ENCODE data around the gene FRMD3.

FRMD3 gene

GRCh38 chr9:83431101-83432060 is 106.8 kb downstream of the FRMD3 start:
- no peak for DNase-seq

GRCh38 chr9:83430681-83431080 is 107.5 kb downstream of the FRMD3 start:
- DNase-seq = no peak

DNA sequence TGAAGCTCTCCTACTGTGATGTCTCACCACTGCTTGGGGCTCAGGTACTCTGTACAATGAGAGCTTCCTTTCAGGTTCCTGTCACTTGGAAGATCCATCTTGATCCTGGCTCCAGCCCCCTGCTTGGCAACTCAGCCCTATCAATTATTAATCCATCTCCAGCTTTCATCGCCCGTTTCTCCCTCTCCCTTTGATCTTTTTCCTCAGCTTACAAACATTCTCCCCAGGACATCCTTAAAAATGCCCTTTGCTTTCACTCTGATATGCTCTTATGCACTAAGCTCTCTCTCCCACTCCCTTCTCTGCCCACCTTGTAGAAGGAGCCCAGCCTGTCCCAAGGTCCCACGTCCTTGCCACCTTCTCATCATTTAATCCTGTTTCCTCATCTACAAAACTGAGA is 109.0 kb downstream of the FRMD3 start:
- no peak for DNase-seq

- DNase-seq = no peak
Measured at GRCh38 chr9:83425240-83425639, 113.0 kb downstream of the FRMD3 start.

- DNase-seq = no peak
Measured at GRCh38 chr9:83424831-83425230, 113.4 kb downstream of the FRMD3 start.

DNA sequence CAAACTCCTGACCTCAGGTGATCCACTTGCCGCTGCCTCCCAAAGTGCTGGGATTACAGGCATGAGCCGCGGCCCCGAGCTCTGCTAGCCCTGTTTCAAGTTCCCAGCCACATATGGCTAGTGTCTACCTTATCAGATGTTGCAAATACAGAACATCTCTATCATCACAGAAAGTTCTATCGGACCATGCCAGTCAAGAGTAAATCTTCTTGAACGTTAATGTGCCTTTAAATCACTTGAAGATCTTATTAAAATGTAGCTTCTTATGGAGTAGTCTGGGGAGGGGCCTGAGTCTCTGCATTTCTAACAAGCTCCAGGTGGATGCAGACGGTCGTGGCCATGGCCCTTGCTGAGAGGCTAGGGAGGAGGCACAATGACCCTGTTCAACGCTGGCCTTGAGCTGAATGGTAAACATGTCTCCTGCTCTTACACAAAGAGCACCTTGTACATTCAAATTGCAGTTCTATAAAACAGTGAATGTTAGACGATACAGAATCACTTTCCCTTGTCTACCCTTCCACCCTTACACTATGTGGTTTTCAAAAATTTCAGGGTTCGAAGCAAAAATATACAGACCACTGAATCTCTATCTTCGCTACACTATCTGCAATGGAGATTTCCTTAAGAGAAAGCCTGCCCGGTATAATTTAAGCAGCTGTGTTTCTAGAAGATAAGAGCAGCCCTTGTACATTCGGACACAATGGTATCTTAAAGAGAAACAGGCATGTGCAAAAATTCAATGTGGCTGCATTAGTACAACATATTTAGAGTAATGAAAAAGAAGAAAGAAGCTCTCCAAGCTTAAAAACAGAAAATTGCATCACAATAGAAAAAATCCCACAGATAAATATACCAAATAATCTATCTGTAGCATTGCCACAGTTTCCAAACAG is 114.1 kb downstream of the FRMD3 start:
- no peak for DNase-seq

DNA sequence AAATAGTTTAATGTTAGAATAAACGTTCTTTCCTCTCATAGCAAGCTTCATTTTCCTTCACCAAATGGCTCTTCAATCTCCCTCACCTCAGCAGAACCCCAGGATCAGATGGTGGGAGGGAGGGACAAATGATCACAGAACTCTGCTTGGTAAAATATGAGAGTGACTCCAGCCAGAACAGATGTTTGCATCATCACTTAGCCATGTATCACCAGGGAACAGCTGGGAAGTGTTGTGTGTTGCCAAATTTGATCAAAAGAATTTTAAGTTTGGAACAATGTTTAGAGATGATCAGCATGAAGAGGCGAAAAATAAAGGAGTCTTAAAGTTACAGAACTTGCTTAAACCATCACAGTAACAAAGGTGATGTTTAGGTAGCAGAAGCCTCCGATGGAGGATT is 115.7 kb downstream of the FRMD3 start:
- DNase-seq = no peak

DNA sequence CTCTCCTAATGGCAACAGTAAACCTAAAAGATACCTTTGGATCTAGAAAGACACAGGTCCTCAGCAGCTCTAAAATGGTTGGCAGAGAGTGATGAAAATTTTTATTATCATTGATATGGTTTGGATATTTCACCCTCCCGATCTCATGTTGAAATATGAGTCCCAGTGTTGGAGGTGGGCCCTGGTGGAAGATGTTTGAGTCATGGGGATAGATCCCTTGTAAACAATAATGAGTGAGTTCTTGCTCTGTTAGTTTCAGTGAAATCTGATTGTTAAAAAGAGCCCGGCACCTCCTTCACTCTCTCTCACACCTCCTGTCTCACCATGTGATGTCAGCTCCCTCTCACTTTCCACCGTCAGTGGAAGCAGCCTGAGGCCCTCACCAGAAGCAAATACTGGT is 117.7 kb downstream of the FRMD3 start:
- no peak for DNase-seq

GRCh38 chr9:83419961-83420360 is 118.2 kb downstream of the FRMD3 start:
- DNase-seq = no peak

GRCh38 chr9:83418283-83418682 is 119.9 kb downstream of the FRMD3 start:
- DNase-seq = no peak

GRCh38 chr9:83413367-83413766 is 124.8 kb downstream of the FRMD3 start:
- DNase-seq = no peak

- DNase-seq = no peak
Measured at GRCh38 chr9:83410701-83411100, 127.5 kb downstream of the FRMD3 start.

DNA sequence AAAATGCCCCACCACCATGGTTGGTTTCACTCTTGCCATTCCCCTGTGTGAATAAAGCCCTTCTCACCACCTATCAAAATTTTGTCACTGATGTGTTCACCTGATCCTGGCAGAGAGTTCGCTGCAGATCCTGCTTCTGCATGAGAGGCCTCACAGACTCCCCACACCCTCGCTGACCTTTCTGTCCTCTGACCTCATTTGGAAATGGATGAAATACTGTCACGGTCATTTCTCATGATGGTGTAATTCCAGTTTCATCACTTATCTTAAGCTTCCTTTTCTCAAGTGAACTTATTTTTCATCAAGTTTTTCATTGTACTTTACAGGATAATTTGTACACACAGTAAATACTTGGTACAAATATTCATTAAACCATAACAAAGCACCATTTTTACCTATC is 131.3 kb downstream of the FRMD3 start:
- no peak for DNase-seq

- DNase-seq = no peak
Measured at GRCh38 chr9:83405759-83406158, 132.4 kb downstream of the FRMD3 start.

DNA sequence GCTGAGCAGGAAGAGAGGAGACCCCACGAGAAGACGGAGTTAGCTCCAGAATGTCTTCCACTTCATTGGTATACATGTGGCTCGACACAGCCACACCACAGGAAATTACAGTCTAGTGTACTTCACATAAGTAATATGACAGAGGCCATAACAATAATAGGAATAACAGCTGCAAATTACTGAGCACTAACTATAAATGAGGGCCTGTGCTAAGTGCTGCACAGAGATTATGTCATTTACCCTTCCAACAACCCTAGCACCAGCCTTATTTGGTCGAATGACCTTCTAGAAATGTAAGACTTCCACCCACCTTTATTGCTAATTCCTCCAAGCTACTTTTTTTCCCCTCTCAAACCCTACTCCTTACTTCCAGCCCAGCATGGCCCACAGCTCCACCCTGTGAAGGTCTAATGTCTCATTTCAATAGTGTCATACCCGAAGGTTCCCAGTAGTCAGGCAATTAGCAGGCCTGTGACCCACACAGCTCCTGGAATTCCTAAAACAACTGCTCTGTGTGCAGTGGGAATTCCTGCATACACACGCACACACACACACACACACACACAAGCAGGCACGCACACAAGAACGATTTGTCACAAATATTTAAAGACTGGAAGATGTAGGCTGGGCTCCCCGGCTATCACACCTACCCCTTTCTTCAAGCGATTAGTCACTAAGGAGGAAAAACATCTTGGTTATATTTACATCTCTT is 134.5 kb downstream of the FRMD3 start:
- no peak for DNase-seq

DNA sequence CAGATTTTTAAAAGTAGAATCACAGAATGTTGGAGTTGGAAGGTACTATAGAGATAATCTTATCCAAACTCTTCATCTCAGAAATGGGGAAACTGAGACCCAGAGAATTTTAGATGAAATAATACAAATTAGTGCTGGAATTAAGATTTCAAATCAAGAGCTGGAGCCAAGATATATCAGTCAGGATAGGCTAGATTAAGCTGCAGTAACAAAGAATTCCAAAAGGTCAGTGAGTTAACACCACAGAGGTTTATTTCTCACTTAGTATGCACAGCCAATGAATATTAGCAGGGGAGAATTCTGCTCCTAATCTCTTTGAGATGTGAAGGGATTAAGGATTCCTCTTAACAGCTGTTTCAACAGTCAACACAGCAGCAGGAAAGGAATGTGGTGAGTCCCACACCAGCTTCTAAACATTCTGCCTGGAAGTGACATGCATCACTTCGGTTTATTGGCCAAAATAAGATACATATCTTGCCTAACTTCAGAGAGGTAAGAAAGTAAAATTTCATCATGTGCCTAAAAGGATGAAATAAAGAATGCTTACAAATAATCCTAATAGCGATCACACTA is 136.8 kb downstream of the FRMD3 start:
- DNase-seq = no peak

DNA sequence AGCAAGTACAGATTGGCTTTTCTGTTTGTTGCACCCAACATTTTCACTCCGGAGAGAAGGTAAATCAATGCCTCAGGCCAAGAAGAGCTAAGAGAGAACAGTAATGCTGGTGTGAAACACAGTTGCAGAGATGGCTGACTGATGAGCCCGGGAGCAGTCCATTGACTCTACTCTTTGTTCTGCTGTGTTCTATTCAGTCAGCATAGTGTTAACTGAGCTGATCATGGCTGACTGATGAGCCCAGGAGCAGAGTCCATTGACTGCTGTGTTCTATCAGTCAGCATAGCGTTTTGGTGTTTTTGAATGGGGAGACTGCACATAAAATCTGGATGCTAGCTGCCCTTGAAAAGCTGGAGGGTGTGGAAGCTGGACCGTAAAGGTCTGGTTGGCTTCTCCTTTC is 141.4 kb downstream of the FRMD3 start:
- DNase-seq = no peak

DNA sequence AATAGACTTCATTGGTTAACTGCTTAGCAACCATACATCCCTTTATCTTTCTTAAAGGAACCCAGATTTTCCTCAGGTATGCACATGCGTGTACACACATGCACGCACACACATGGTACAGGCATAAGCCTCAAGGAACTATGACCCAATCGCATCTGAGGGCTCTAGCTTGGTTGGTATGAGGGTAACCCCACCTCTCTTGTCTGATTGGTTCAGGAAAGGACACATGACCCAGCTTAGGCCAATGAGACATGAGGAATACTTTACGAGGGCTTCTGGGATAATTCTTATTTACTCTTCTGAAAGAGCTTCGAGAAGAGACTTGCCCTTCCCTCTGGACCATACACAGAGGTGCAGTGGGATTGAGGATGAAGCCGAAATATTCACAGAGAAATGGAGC is 141.9 kb downstream of the FRMD3 start:
- DNase-seq = no peak

DNA sequence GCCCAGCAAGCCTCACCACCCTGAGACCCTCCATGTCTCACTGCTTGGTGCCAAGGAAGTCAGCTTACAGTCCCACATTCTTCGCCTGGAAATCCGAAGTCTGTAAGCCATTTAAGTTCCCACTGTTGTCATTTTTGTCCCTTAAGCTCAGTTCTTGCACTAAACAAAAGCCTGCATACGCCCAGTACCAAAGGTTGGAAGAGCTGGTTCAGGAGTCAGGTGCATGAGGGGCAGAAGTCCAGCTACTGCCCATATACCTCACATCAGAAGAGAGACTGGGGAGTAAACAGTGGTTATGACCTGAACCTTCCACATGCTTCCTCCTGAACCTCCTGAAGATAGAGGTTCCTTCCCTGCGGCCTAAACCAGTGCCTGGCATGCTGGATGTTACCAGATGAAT is 146.0 kb downstream of the FRMD3 start:
- DNase-seq = no peak

DNA sequence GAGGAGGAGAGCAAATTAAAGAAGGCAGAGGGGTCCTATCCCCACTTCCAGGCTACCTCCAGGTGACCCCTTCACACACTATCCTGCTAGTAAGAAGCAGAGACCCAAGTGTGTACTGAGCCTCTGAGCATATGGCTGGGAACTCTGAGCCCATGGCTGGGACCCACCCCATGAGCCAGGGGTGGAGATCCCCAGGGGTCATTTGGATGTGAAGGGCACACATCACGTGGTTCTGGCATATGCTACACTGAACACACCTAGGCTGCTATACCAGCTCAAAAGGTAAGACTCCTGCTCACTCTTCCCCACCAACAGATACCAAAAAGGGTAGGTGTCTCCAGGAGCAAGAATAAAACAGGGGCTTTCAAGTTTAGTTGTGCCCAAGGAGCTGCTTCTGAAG is 149.9 kb downstream of the FRMD3 start:
- DNase-seq = no peak

DNA sequence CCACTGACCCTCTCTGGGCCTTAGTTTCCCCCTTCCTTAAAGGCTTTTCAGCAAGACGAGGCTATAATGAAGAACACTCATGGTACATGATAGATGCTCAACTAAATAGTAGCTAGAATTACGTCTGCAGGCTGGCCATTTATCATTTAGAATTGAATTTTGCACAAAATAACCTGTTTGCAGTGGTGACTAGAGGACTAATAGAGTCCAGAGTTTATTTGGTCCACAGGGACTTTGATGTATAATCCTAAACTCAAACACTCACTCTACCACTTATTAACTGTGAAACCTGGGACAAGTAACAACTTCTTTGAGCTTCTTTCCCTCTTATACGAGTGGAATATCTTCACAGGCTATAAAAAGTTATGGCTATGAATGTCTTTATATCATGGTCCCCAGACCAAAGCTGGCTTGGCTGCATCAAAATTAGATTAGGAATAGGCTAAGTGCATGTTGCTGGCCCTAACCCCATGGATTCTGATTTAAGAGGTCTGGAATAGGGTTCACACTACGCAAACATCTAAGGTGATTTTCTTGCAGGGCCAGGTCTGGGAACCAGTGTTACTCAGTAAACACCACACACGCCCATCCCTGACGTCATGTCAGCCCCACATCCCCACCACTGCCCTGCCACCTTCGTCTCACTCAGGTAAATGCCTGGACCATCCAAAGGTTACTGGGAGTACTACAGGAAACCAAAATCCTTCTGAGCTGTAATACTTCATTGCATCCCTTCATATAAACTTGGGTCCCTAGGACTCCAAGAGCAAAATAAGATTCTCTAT is 150.6 kb downstream of the FRMD3 start:
- DNase-seq = no peak

- no peak for DNase-seq
Measured at GRCh38 chr9:83385317-83385716, 152.9 kb downstream of the FRMD3 start.
